ENCODE results near the gene B9D1.

Gene B9D1

GRCh38 chr17:19376811-19377210 is 14.3 kb upstream of the B9D1 start:
- no peak for TF ChIP-seq EZH2 (IDR thresholded peaks at IDR 0.05; ENCODE audit: borderline replicate concordance, low read depth, low read length, severe bottlenecking)
- TF ChIP-seq CTCF (IDR thresholded peaks at IDR 0.05; ENCODE audit: borderline replicate concordance, extremely low read depth, low read length, poor library complexity, severe bottlenecking), result no peak
- Histone ChIP-seq H4K20me1 (ENCODE audit: insufficient read depth, low read length) (peaks cover 6% of the 10 kb centered on the region; the same call in 1 of the 2 replicates), H3K4me1 (ENCODE audit: insufficient read depth, low read length) (peaks cover 24% of the 10 kb centered on the region), H2AFZ (ENCODE audit: low read depth, low read length) (peak overlapping the region; percentile 85), H3K36me3 (ENCODE audit: insufficient read depth, low read length) (peaks cover 30% of the 10 kb centered on the region), H3K9ac (ENCODE audit: low read depth, low read length) (peak overlapping the region; percentile 75), H3K4me2 (ENCODE audit: insufficient read depth, low read length) (peak overlapping the region; percentile 94), H3K4me3 (ENCODE audit: low read depth in 1 of 2, low read length in 2 of 2) (peak overlapping the region; percentile 35 to 78), H3K27me3 (ENCODE audit: insufficient read depth, low read length, poor library complexity) (no peaks in the 10 kb centered on the region), H3K9me3 (ENCODE audit: insufficient read depth, low read length, severe bottlenecking) (no peaks in the 10 kb centered on the region), H3K79me2 (ENCODE audit: insufficient read depth, low read length) (peaks cover 14% of the 10 kb centered on the region), H3K27ac (ENCODE audit: low read length) (peak overlapping the region; percentile 92)
- ATAC-seq (ENCODE audit: insufficient read depth, low read depth) (no peak), DNase-seq (no peak)

- TF ChIP-seq EZH2 (IDR thresholded peaks at IDR 0.05; ENCODE audit: borderline replicate concordance, low read depth, low read length, severe bottlenecking), result no peak
- no peak for TF ChIP-seq CTCF (IDR thresholded peaks at IDR 0.05; ENCODE audit: borderline replicate concordance, extremely low read depth, low read length, poor library complexity, severe bottlenecking)
- Histone ChIP-seq H3K9ac (ENCODE audit: low read depth, low read length) (no peak overlapping the region), H3K4me1 (ENCODE audit: insufficient read depth, low read length) (peaks cover 24% of the 10 kb centered on the region)
Observed at GRCh38 chr17:19375732-19376131, 13.2 kb upstream of the B9D1 start.

GRCh38 chr17:19374136-19374535 is 11.6 kb upstream of the B9D1 start:
- Histone ChIP-seq H3K79me2 (ENCODE audit: insufficient read depth, low read length) (peaks cover 11% of the 10 kb centered on the region), H3K9ac (ENCODE audit: low read depth, low read length) (no peak overlapping the region), H2AFZ (ENCODE audit: low read depth, low read length) (no peak overlapping the region), H3K9me3 (ENCODE audit: insufficient read depth, low read length, severe bottlenecking) (no peaks in the 10 kb centered on the region), H3K27ac (ENCODE audit: low read length) (no peak overlapping the region), H3K4me1 (ENCODE audit: insufficient read depth, low read length) (peaks cover 21% of the 10 kb centered on the region), H4K20me1 (ENCODE audit: insufficient read depth, low read length) (peaks cover under 1% of the 10 kb centered on the region; the same call in 1 of the 2 replicates), H3K4me3 (ENCODE audit: low read depth in 1 of 2, low read length in 2 of 2) (no peak overlapping the region), H3K36me3 (ENCODE audit: insufficient read depth, low read length) (peaks cover 4% of the 10 kb centered on the region; the same call in 1 of the 2 replicates), H3K27me3 (ENCODE audit: insufficient read depth, low read length, poor library complexity) (no peaks in the 10 kb centered on the region), H3K4me2 (ENCODE audit: insufficient read depth, low read length) (no peak overlapping the region)
- no peak for ATAC-seq (ENCODE audit: insufficient read depth, low read depth)
- no peak for TF ChIP-seq CTCF (IDR thresholded peaks at IDR 0.05; ENCODE audit: borderline replicate concordance, extremely low read depth, low read length, poor library complexity, severe bottlenecking)
- TF ChIP-seq EZH2 (IDR thresholded peaks at IDR 0.05; ENCODE audit: borderline replicate concordance, low read depth, low read length, severe bottlenecking), result no peak
- DNase-seq, result no peak

More at GRCh38 chr17:19375732-19376131, 13.2 kb upstream of the B9D1 start:
- Histone ChIP-seq H4K20me1 (ENCODE audit: insufficient read depth, low read length) (no peaks in the 10 kb centered on the region; the same call in 1 of the 2 replicates), H3K4me2 (ENCODE audit: insufficient read depth, low read length) (peak overlapping the region; percentile 94; the same call in 1 of the 2 replicates), H3K79me2 (ENCODE audit: insufficient read depth, low read length) (peaks cover 14% of the 10 kb centered on the region), H3K9me3 (ENCODE audit: insufficient read depth, low read length, severe bottlenecking) (no peaks in the 10 kb centered on the region), H3K27ac (ENCODE audit: low read length) (no peak overlapping the region), H2AFZ (ENCODE audit: low read depth, low read length) (no peak overlapping the region), H3K36me3 (ENCODE audit: insufficient read depth, low read length) (peaks cover 19% of the 10 kb centered on the region), H3K27me3 (ENCODE audit: insufficient read depth, low read length, poor library complexity) (no peaks in the 10 kb centered on the region), H3K4me3 (ENCODE audit: low read depth in 1 of 2, low read length in 2 of 2) (no peak overlapping the region)
- DNase-seq (no peak), ATAC-seq (ENCODE audit: insufficient read depth, low read depth) (no peak)
